Activated naive CD8-positive, alpha-beta T cell treated with anti-CD3 and anti-CD28 coated beads for 36 hours (primary cell): ENCODE data around the gene ZCCHC8. TPM values are rescaled to one million over a fixed set of nuclear protein-coding genes. Genes with fewer than 3 reads are reported as not detected.
A peak's percentile ranks its signal among the peaks of the same experiment; 100 is the strongest.
"Not testable (repeated sequence)": the region's sequence is repeated elsewhere in the genome, so short reads cannot be mapped to it uniquely, and the experiment has no call there.

Experiments
- DNase-seq: peaks from one replicate; pipeline ENCODE4 v3.0.0; 2021
- H3K27ac Mint-ChIP-seq: one replicate; pipeline ENCODE4 v1.8.0; 2022; ENCODE audit warnings: mild to moderate bottlenecking, moderate library complexity, mixed read lengths
- H3K27me3 Mint-ChIP-seq: one replicate; pipeline ENCODE4 v1.8.0; 2022; ENCODE audit warnings: mild to moderate bottlenecking, mixed read lengths
- H3K36me3 Mint-ChIP-seq: one replicate; pipeline ENCODE4 v1.8.0; 2021; ENCODE audit warnings: mild to moderate bottlenecking, mixed read lengths
- H3K4me1 Mint-ChIP-seq: one replicate; pipeline ENCODE4 v1.8.0; 2021; ENCODE audit warnings: mixed read lengths
- H3K4me3 Mint-ChIP-seq: one replicate; pipeline ENCODE4 v1.8.0; 2022; ENCODE audit warnings: mild to moderate bottlenecking, moderate library complexity, mixed read lengths
- H3K9me3 Mint-ChIP-seq: one replicate; pipeline ENCODE4 v1.8.0; 2022; ENCODE audit warnings: mixed read lengths
- total RNA-seq, 2 experiments: library from RNA; stranded (reverse); gene quantifications; one replicate each; pipeline ENCODE4 v1.2.3, GENCODE V29; 2021

ZCCHC8 gene
- total RNA-seq, 2 experiments from 2014 or later = 40.7 to 41.7 TPM

GRCh38 chr12:122438822-122439221 lies 61.9 kb downstream of the ZCCHC8 start:
- not testable (repeated sequence) for H3K4me3 Mint-ChIP-seq, H3K9me3 Mint-ChIP-seq, H3K36me3 Mint-ChIP-seq, H3K27me3 Mint-ChIP-seq, H3K4me1 Mint-ChIP-seq, DNase-seq, H3K27ac Mint-ChIP-seq

- H3K36me3 Mint-ChIP-seq = no peaks in the 10 kb centered on the region
- no peaks in the 10 kb centered on the region for H3K9me3 Mint-ChIP-seq
- no peak for DNase-seq
- no peaks in the 10 kb centered on the region for H3K4me1 Mint-ChIP-seq
- H3K27ac Mint-ChIP-seq = no peak overlapping the region
- H3K4me3 Mint-ChIP-seq = no peak overlapping the region
- H3K27me3 Mint-ChIP-seq = no peaks in the 10 kb centered on the region
Measured at GRCh38 chr12:122437656-122438121, 63.0 kb downstream of the ZCCHC8 start.

GRCh38 chr12:122435186-122435585 lies 65.5 kb downstream of the ZCCHC8 start:
- no peak overlapping the region for H3K4me3 Mint-ChIP-seq
- H3K27ac Mint-ChIP-seq = no peak overlapping the region
- H3K27me3 Mint-ChIP-seq = no peaks in the 10 kb centered on the region
- H3K4me1 Mint-ChIP-seq = no peaks in the 10 kb centered on the region
- no peaks in the 10 kb centered on the region for H3K36me3 Mint-ChIP-seq
- DNase-seq = no peak
- H3K9me3 Mint-ChIP-seq = no peaks in the 10 kb centered on the region

GRCh38 chr12:122429043-122429442 lies 71.7 kb downstream of the ZCCHC8 start:
- not testable (repeated sequence) for H3K4me1 Mint-ChIP-seq, H3K4me3 Mint-ChIP-seq, H3K27me3 Mint-ChIP-seq, DNase-seq, H3K36me3 Mint-ChIP-seq, H3K9me3 Mint-ChIP-seq, H3K27ac Mint-ChIP-seq

GRCh38 chr12:122427403-122427802 lies 73.3 kb downstream of the ZCCHC8 start:
- peaks cover 9% of the 10 kb centered on the region for H3K4me1 Mint-ChIP-seq

GRCh38 chr12:122423258-122424165 lies 77.2 kb downstream of the ZCCHC8 start:
- H3K9me3 Mint-ChIP-seq = no peaks in the 10 kb centered on the region
- peaks cover 2% of the 10 kb centered on the region for H3K36me3 Mint-ChIP-seq
- no peaks in the 10 kb centered on the region for H3K27me3 Mint-ChIP-seq
- peak overlapping the region; percentile 47 for H3K27ac Mint-ChIP-seq
- H3K4me1 Mint-ChIP-seq = peaks cover 20% of the 10 kb centered on the region
- H3K4me3 Mint-ChIP-seq = peak overlapping the region; percentile 79
- DNase-seq = no peak

More at GRCh38 chr12:122427403-122427802, 73.3 kb downstream of the ZCCHC8 start:
- H3K36me3 Mint-ChIP-seq = no peaks in the 10 kb centered on the region
- no peaks in the 10 kb centered on the region for H3K27me3 Mint-ChIP-seq
- H3K4me3 Mint-ChIP-seq = no peak overlapping the region
- no peak for DNase-seq
- H3K27ac Mint-ChIP-seq = no peak overlapping the region
- H3K9me3 Mint-ChIP-seq = no peaks in the 10 kb centered on the region

- H3K36me3 Mint-ChIP-seq = peaks cover 4% of the 10 kb centered on the region
- peak overlapping the region; percentile 79 for H3K4me3 Mint-ChIP-seq
- no peaks in the 10 kb centered on the region for H3K9me3 Mint-ChIP-seq
- DNase-seq = peak; percentile 61
- H3K27ac Mint-ChIP-seq = peak overlapping the region; percentile 82
- no peaks in the 10 kb centered on the region for H3K27me3 Mint-ChIP-seq
- H3K4me1 Mint-ChIP-seq = peaks cover 23% of the 10 kb centered on the region
Measured at GRCh38 chr12:122422730-122423257, 77.9 kb downstream of the ZCCHC8 start.

- peak within 1 kb of the TSS; percentile 86 for H3K4me3 Mint-ChIP-seq
- peaks cover 23% of the 10 kb centered on the region for H3K4me1 Mint-ChIP-seq
- H3K27me3 Mint-ChIP-seq = no peaks in the 10 kb centered on the region
- DNase-seq = peak; percentile 77
- peaks cover 5% of the 10 kb centered on the region for H3K36me3 Mint-ChIP-seq
- peak within 1 kb of the TSS; percentile 83 for H3K27ac Mint-ChIP-seq
- H3K9me3 Mint-ChIP-seq = no peaks in the 10 kb centered on the region
Measured at GRCh38 chr12:122421821-122422729, 78.7 kb downstream of the ZCCHC8 start, which contains the start of gene CLIP1. TSS of gene CLIP1 (minus strand) at chr12:122422669. CDS start at chr12:122380452, 42,217 bp downstream.

Other genes with a start within 250 kb of the ZCCHC8 start
- 10 to 100 TPM; 34.5 to 35.7 TPM for gene VPS33A, start 234.4 kb downstream of the ZCCHC8 start, total RNA-seq
- gene CLIP1, start 78.3 kb downstream of the ZCCHC8 start, total RNA-seq = 10 to 100 TPM; 32.4 to 33.9 TPM
- gene RSRC2, start 26.0 kb upstream of the ZCCHC8 start, total RNA-seq = 10 to 100 TPM; 89.0 to 93.0 TPM
- 10 to 100 TPM; 85.9 to 89.9 TPM for gene KNTC1, start 26.3 kb upstream of the ZCCHC8 start, total RNA-seq
- not detected for gene HCAR2, start 202.4 kb upstream of the ZCCHC8 start, total RNA-seq
- gene HCAR3, start 215.9 kb upstream of the ZCCHC8 start, total RNA-seq = not detected
- gene HCAR1, start 229.9 kb upstream of the ZCCHC8 start, total RNA-seq = under 1 TPM; 0.54 to 0.68 TPM